Vagina (tissue), 2 donors: ENCODE measurements around the gene PATE3. TPM values are rescaled to one million over a fixed set of nuclear protein-coding genes. Genes with fewer than 3 reads are reported as not detected.

ENCODE experiments used
- DNase-seq, 2 donors: peaks; one replicate each; pipeline ENCODE4 v3.0.0-alpha.2; 2017; ENCODE audit errors: extremely low spot score in 2 of 2
- H3K27ac ChIP-seq: fragments of 200-600 bp; sonication (generic); one replicate; pipeline ENCODE4 v1.5.1; 2019
- H3K27me3 ChIP-seq: fragments of 200-600 bp; sonication (generic); one replicate; pipeline ENCODE4 v1.5.1; 2019
- H3K36me3 ChIP-seq, 2 donors: fragments of 200-600 bp; sonication (generic); one replicate each; pipeline ENCODE4 v1.5.1; 2017 to 2019
- H3K4me1 ChIP-seq: fragments of 200-600 bp; sonication (generic); one replicate; pipeline ENCODE4 v1.5.1; 2019
- H3K4me3 ChIP-seq, 2 donors: fragments of 200-600 bp; sonication (generic); 1 replicate in 1 of 2; 2 replicates in 1 of 2; pipeline ENCODE4 v1.5.1; 2016 to 2019
- H3K9me3 ChIP-seq: fragments of 200-600 bp; sonication (generic); one replicate; pipeline ENCODE4 v1.5.1; 2019
- POLR2A ChIP-seq, 2 donors: fragments of 450-650 bp; IDR thresholded peaks; one replicate each; pipeline ENCODE4 v1.6.1; 2017; ENCODE audit warnings: antibody characterized with exemption in 2 of 2, mild to moderate bottlenecking in 2 of 2, moderate library complexity in 2 of 2
- POLR2AphosphoS5 ChIP-seq, 2 donors: sonication (generic); formaldehyde crosslinking; IDR thresholded peaks; one replicate each; pipeline ENCODE4 v1.9.0; 2017; ENCODE audit warnings: antibody characterized with exemption in 2 of 2, mild to moderate bottlenecking in 2 of 2, low read depth in 1 of 2; ENCODE audit not compliant: insufficient read depth in 1 of 2
- intact Hi-C: fragments of 100-400 bp; cut with DNase I; formaldehyde crosslinking; loops from one replicate; pipeline ENCODE4 v1.15.1; 2023
- total RNA-seq: library from RNA; depleted of rRNA; stranded (reverse); fragments of >200 nt; gene quantifications from one replicate; pipeline ENCODE4 v1.2.3, GENCODE V29; 2016
- TF ChIP-seq, protein P1 (sequence below), 3 experiments: fragments of 450-650 bp in 2 of 3; fragments of 200-600 bp in 1 of 3; sonication (generic) in 1 of 3; IDR thresholded peaks; one replicate each; pipeline ENCODE4 v1.5.1; 2017 to 2019; ENCODE audit warnings: antibody characterized with exemption in 3 of 3, mild to moderate bottlenecking in 2 of 3, moderate library complexity in 2 of 3

The PATE3 gene
- total RNA-seq, 1 donor from 2014 or later: not detected

DNA sequence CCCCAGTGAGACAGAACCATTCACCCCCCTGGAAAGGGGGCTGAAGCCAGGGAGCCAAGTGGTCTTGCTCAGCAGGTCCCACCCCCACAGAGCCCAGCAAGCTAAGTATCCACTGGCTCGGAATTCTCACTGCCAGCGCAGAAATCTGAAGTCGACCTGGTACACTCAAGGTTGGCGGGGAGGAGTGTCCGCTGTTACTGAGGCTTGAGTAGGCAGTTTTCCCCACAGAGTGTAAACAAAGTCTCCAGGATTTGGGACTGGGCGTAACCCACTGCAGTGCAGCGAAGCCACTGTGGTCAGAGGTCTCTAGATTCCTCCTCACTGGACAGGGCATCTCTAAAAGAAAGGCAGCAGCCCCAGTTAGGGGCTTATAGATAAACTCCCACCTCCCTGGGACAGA lies 31.9 kb upstream of the PATE3 start:
- intact Hi-C loops: no loop called here
- no peaks in the 10 kb centered on the region for H3K4me1 ChIP-seq

DNA sequence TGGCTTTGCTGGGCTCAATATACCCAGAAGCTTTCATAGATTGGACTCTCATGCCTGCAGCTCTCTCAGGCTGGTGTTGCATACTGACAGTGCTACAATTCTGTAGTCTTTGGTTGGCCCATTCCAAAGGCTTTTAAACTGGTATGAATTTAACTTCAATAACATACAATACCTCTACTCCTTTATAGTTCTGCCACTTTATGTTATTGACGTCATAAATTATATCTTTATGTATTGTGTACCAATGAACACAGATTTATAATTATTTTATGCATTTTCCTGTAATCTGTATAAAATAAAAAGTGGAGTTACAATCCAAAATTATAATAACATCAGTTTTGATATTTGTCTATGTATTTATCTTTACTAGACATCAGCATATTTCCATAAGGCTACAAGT lies 25.5 kb upstream of the PATE3 start:
- H3K27me3 ChIP-seq: no peaks in the 10 kb centered on the region
- no peaks in the 10 kb centered on the region for H3K36me3 ChIP-seq
- TF ChIP-seq POLR2A (IDR thresholded peaks at IDR 0.05): no peak
- TF ChIP-seq, protein P1, sequence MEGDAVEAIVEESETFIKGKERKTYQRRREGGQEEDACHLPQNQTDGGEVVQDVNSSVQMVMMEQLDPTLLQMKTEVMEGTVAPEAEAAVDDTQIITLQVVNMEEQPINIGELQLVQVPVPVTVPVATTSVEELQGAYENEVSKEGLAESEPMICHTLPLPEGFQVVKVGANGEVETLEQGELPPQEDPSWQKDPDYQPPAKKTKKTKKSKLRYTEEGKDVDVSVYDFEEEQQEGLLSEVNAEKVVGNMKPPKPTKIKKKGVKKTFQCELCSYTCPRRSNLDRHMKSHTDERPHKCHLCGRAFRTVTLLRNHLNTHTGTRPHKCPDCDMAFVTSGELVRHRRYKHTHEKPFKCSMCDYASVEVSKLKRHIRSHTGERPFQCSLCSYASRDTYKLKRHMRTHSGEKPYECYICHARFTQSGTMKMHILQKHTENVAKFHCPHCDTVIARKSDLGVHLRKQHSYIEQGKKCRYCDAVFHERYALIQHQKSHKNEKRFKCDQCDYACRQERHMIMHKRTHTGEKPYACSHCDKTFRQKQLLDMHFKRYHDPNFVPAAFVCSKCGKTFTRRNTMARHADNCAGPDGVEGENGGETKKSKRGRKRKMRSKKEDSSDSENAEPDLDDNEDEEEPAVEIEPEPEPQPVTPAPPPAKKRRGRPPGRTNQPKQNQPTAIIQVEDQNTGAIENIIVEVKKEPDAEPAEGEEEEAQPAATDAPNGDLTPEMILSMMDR (IDR thresholded peaks at IDR 0.05): no peak
- H3K4me1 ChIP-seq: no peaks in the 10 kb centered on the region
- H3K27ac ChIP-seq: no peak overlapping the region
- H3K4me3 ChIP-seq: no peak overlapping the region
- DNase-seq: no peak
- H3K9me3 ChIP-seq: no peaks in the 10 kb centered on the region
- intact Hi-C loops: no loop called here

More for the DNA sequence above, 31.9 kb upstream of the PATE3 start:
- H3K27me3 ChIP-seq: no peaks in the 10 kb centered on the region
- H3K9me3 ChIP-seq: no peaks in the 10 kb centered on the region
- no peak for TF ChIP-seq POLR2A (IDR thresholded peaks at IDR 0.05)
- TF ChIP-seq POLR2AphosphoS5 (IDR thresholded peaks at IDR 0.05; ENCODE audit: insufficient read depth in 1 of 2, low read depth in 1 of 2): no peak
- TF ChIP-seq, protein P1 (IDR thresholded peaks at IDR 0.05): no peak
- no peaks in the 10 kb centered on the region for H3K36me3 ChIP-seq
- DNase-seq: no peak
- no peak overlapping the region for H3K4me3 ChIP-seq
- no peak overlapping the region for H3K27ac ChIP-seq

DNA sequence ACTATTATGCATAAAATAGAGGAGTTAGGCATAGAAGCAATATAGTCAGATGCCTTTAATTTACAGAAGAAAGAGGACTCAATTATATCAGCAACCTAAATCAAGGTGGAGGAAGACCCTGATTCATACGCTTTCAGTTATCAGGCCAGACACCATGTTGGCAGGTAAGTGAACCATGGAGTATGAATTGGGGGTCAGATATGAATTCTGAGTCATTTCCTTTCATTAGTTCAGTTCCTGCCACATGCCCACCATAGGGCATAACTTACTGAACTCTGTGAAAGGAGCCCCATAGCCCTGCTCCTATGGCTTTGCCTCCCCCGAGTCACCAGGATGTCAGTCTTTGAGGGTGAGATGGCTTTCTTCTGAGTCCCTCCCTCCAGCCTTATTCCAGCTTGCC lies 24.4 kb upstream of the PATE3 start:
- no peak overlapping the region for H3K4me3 ChIP-seq
- H3K27me3 ChIP-seq: no peaks in the 10 kb centered on the region
- H3K9me3 ChIP-seq: no peaks in the 10 kb centered on the region
- no peaks in the 10 kb centered on the region for H3K36me3 ChIP-seq
- H3K4me1 ChIP-seq: no peaks in the 10 kb centered on the region
- DNase-seq: no peak
- TF ChIP-seq POLR2A (IDR thresholded peaks at IDR 0.05): no peak
- intact Hi-C loops: no loop called here
- H3K27ac ChIP-seq: no peak overlapping the region

DNA sequence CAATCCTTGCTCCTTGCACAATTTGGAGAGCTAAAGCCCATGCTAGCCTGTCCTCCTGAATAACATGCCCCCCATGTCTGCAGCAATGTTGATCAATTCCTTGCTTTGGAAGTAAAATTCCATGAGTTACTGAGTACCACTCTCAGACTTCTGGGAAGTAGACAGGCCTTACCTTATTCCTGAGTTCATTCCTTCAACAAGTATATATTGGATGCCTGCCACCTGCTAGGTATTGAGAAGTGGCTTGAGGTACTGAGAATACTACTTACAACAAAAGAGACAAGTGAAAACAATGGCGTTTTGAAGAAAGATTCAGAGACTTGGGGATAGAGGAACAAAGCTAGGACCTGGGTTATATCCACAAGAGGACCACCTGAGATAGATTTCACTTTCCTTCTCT lies 21.7 kb upstream of the PATE3 start:
- intact Hi-C loops: no loop called here
- H3K36me3 ChIP-seq: no peaks in the 10 kb centered on the region
- no peak overlapping the region for H3K27ac ChIP-seq
- no peaks in the 10 kb centered on the region for H3K4me1 ChIP-seq
- no peak for DNase-seq
- no peaks in the 10 kb centered on the region for H3K9me3 ChIP-seq
- TF ChIP-seq POLR2AphosphoS5 (IDR thresholded peaks at IDR 0.05; ENCODE audit: insufficient read depth in 1 of 2, low read depth in 1 of 2) (no peak), POLR2A (IDR thresholded peaks at IDR 0.05) (no peak)
- TF ChIP-seq, protein P1 (IDR thresholded peaks at IDR 0.05): no peak
- H3K4me3 ChIP-seq: no peak overlapping the region
- no peaks in the 10 kb centered on the region for H3K27me3 ChIP-seq

DNA sequence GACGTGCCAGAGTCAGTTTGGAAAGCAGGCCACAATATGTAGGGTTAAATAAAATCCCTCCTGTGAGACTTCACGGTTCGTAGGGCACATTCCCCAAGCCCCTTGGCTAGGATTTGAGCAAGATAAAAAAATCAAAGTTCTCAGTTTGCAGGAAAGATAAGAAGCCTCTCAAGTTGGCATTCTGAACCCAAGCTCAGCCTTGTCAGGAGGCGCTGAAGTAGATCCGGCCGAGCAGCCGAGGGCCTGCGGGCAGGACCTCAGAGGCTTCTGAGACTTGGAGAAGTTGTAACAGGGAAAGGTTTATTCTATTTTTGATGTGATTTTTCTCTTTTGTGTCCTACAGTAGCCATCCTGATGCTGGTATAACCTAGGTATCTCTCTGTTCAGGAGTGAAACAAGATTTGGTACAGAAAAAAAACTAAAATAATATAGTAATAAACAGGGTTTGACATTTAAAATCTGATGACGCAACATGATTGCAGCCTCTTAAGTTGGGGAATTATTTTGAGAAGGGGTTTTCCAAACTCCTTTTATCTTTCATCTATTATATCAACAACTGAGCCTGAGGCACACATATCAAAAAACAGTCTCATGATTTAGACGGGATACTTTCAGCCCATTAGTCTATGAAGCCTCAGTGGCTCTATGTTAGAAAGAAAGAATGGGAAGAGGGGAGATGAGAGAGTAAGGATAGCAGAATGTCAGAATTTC lies 19.4 kb upstream of the PATE3 start:
- Histone ChIP-seq H3K9me3 (no peaks in the 10 kb centered on the region), H3K4me3 (no peak overlapping the region), H3K27me3 (no peaks in the 10 kb centered on the region), H3K4me1 (no peaks in the 10 kb centered on the region), H3K27ac (no peak overlapping the region), H3K36me3 (no peaks in the 10 kb centered on the region)
- TF ChIP-seq, protein P1 (IDR thresholded peaks at IDR 0.05): no peak
- no peak for DNase-seq
- intact Hi-C loops: no loop called here
